RCC 7860 (cell line): ENCODE measurements around the gene USP16.
"Not testable (repeated sequence)": the region's sequence is repeated elsewhere in the genome, so short reads cannot be mapped to it uniquely, and the experiment has no call there.

Experiments used
- DNase-seq: peaks from one replicate; pipeline ENCODE4 v3.0.0-alpha.2; 2015; ENCODE audit warnings: low spot score
- FAIRE-seq: peaks from 2 replicates; lab custom pipeline; 2012; peaks lifted over from hg19 to GRCh38; lab: Jason Lieb, UNC

USP16 gene

GRCh38 chr21:29030909-29031308 lies 6.4 kb downstream of the USP16 start:
- DNase-seq (no peak), FAIRE-seq (no peak)

DNA sequence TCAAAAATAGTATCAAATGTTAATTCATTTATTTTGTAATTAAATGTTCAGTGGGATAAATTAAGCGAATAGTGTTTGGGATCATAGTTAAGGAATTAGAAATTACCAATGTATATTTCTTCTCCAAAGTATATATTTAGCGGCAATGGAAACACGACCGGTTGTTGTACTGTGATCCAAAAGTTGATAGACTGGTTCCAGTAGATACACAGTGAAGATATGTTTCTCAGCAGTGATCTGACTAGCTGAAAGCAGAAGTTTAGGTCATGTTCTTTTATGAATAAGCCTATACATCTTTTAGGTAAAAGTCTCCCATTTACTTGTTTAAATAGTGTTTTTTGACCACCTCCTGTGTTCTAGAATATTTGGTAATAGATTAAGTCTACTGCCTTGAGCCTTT lies 8.8 kb downstream of the USP16 start:
- FAIRE-seq (no peak), DNase-seq (no peak)

GRCh38 chr21:29033871-29034270 lies 9.4 kb downstream of the USP16 start:
- FAIRE-seq (no peak), DNase-seq (no peak)

- DNase-seq, result no peak
- no peak for FAIRE-seq
Observed at GRCh38 chr21:29034678-29035077, 10.2 kb downstream of the USP16 start.

DNA sequence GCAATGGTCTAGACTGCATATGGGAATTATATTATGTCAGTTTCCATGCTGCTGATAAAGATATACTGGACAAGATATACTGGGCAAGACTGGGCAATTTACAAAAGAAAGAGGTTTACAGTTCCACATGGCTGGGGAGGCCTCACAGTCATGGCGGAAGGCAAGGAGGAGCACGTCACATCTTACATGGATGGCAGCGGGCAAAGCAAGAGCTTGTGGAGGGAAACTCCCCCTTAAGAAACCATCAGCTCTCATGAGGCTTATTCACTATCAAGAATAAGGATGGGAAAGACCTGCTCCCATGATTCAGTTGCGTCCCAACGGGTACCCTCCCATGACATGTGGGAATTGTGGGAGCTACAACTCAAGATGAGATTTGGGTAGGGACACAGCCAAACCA lies 27.8 kb downstream of the USP16 start:
- no peak for FAIRE-seq
- DNase-seq, result no peak

DNA sequence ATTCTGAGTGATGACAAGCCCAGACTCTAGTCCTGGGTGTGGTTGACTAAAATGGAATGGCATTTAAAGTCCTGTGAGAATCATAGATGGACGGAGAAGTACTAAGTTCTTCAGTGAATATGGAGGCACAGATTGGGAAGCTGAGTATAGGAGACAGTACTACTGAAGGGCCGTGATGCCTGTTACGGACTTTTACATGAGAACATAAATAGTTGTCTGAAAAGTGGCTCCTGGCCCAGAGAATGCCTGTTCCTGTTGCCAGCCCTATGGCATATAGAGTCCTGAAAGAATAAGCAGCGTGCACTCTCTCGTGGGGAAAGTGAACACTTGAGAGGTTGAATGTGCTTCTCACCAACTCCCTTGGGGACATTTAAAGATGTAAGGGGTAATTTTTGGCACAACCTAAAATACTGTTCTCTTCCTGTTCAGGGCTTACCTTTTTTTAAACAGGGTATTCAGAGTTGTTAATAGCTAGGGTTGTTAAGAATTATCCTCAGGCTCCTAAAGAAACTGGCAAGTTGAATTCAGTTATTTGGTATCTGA lies 28.6 kb downstream of the USP16 start:
- DNase-seq, result no peak
- no peak for FAIRE-seq

DNA sequence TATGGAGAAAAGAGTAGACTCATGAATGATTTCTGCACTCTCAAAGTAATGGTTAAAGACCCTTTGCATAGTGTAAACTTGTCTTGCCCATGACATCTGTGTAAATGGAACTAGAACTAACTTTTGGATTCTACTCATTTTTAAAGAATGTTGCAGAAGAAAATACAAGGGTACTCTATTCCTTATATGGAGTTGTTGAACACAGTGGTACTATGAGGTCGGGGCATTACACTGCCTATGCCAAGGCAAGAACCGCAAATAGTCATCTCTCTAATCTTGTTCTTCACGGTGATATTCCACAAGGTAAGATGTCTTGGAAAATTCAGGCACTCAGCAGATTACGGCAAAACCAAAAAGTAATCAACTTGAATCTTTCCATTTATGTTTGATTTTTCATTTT lies 29.2 kb downstream of the USP16 start:
- FAIRE-seq (no peak), DNase-seq (no peak)

GRCh38 chr21:29055080-29055479 lies 30.6 kb downstream of the USP16 start:
- no peak for DNase-seq
- FAIRE-seq, result no peak

- no peak for DNase-seq
- no peak for FAIRE-seq
Observed at GRCh38 chr21:29056005-29056404, 31.5 kb downstream of the USP16 start.

- no peak for FAIRE-seq
- DNase-seq, result no peak
Observed at GRCh38 chr21:29056538-29057050, 32.1 kb downstream of the USP16 start.

DNA sequence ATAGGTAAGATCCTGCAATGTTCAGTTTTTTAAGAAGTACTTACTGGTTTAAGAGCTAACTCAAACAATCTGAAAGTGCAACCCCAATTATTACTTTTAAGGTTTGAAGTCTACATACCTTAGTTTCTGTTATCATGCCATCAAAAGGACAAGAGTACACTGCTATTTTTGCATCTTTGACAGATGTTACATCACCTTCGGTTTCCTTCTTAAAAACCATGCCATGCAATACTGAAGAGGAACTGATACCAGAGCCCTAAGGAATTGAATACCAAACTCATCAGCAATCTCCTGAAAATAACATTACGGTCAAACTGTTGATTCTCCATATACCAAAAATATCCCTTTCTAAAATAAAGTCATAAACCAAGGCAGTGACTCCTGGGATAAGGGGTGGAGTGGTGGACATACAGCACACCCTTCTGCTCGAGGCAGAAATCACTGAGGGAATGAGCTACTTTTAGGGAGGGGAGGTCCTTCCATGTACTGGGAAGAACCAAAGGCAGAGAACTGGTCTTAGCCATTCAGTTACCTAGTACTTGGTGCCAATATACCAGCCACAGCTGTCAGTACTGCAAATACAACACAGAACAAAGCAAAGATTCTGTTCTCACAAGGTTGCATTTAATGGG lies 40.5 kb downstream of the USP16 start:
- no peak for FAIRE-seq
- no peak for DNase-seq

DNA sequence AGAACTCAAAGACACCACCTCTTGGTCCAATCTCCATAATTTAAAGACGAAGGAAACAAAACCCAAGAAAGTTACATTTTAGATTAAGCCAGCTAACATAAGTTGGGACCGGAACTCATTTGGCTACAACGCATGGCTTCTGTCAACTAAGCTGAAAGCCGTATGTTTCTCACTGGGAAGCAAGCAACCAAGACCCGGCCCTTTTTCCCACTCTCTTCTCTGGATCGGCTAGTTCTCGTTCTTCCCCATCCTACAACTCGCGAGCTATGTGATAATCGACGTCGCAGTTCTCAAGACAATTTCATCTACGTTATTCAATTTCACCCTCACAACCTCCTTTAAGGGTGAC lies 48.4 kb downstream of the USP16 start:
- no peak for FAIRE-seq
- DNase-seq, result no peak

DNA sequence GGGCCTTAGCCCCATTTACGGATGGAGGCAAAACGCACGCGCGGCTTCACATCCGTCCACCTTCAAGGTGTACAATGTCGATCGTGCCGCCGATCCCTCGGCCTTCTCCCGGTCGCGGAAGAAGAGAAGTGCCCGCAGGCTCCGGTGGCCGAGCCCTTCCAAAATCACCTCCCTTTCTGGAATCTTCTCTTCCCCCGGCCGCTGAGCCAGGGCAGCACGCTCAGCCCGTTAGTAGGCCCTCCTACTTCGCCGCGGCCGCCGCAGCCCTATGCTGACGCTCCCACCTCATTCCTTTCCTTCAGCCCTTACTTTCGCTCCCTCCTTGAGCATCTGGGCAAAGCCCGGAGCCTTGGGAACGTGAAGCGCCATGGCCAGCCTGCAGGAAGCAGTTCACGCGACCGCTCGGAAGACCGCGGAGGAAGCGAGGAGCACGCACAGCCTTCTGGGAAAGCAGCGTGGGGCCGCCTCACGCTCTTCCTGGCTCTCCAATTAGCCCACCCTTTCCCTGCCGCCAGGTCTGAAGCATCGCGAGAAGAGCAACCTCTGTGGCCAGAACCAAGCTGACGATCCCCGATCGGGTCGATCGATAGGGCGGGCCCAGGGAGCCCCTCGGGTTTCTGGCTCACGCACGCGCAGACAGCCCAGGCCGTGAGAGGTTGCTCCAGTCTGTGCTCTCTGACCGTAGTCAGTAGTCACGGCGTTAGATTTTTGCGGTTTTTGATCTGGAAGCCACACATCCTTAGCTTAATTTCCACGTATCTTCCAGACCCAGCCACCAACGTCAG lies 48.9 kb downstream of the USP16 start, which contains the start of gene CCT8:
Gene CCT8, minus strand, starts transcription at position 427 of the 785 bp plus-strand sequence. Its CDS starts 58 bp downstream, at position 369.
- DNase-seq (peak; percentile 99), FAIRE-seq (peak; percentile 88)

- DNase-seq, result no peak
- FAIRE-seq, result no peak
Observed at GRCh38 chr21:29074007-29074376, 49.5 kb downstream of the USP16 start.

DNA sequence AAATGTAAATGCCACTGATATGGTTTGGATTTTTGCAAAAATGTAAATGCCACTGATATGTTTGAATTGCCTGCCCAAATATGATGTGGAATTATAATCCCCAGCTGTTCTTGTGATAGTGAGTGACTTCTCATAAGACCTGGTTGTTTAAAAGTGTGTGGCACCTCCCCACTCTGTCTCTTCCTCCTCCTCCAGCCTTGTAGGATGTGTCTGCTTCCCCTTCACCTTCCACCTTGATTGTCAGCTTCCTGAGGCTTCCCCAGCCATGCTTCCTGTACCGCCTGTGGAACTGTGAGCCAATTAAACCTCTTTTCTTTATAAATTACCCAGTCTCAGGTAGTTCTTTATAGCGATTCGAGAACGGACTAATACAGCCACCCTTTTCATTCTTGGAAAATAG lies 50.3 kb downstream of the USP16 start:
- FAIRE-seq, result no peak
- DNase-seq, result no peak

DNA sequence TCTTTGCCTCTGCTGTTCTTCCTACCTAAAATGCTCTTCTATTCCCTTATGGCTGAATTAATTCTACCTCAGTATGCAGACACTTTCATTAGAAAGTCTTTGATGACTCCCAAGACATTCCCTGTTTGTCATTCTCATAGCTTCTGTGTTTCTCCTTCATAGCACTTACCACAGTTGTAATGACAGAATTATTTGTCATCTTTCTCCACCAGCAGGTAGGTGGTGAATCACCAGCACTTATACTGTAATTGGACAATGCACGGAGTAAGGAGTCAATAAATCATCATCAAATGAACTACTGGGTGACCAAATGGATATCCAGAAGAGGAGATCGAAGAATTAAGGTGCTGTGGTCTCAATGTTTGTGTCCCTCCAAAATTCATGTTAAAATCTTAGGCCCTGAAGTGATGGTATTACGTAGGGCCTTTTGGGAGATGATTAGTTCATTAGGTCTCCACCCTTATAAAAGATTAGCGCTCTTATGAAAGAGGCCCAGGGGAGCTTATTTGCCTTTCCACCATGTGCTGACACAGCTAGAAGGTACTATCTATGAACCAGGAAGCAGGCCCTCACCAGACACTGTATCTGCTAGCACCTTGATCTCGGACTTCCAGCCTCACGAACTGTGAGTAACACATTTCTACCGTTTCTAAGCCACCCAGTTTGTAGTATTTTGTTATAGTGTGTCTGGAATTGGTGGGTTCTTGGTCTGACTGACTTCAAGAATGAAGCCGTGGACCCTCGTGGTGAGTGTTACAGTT lies 51.4 kb downstream of the USP16 start:
- FAIRE-seq, result peak; percentile 88
- peak; percentile 85 for DNase-seq

- DNase-seq, FAIRE-seq: not testable (repeated sequence)
Observed at GRCh38 chr21:29076731-29077640, 52.5 kb downstream of the USP16 start.

GRCh38 chr21:29077651-29078090 lies 53.2 kb downstream of the USP16 start:
- DNase-seq (no peak), FAIRE-seq (no peak)

DNA sequence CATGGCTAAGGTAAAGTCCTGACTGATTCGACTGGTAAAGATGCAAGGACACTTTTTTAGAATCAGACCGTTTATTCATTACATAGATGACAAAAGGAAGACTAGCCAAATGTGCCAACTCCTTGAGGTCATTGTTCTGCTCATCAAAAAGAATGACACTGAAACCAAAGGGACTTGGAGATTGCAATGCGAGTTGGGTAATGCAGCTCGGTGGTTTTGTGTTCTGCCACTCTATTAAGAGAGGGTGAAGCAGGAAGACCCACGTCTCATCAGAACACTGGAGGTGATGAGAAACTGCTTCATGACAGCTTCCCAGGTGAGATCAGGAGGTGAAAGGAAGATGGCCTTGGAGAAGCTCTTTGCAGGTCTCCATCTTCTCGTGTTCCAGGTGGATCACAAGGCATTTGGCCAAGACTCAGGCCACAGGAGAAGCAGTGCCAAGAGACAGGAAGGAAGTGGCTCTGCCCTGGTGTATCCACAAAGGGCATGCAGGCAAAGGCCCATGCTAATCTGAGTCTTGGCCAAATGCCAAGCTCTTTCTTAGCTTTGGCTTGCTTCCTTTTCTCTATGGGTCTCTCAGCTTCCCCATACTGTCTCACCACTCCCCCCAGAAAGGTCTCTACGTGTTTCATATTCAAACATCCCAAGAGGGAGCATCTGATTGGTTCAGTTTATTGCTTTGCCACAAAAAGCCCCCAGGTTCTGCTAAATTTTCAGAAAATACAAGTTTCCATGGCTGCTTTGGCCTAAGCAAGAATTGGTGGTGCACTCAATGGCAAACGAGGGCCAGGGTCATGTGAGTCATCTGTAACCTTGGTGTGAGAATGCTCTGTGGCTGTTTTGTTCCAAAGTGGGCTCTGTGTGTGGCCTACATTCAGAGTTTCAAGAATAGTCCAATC lies 54.6 kb downstream of the USP16 start:
- no peak for FAIRE-seq

More for the DNA sequence above, 54.6 kb downstream of the USP16 start:
- DNase-seq, result no peak
